CMK (cell line): ENCODE results near the gene TRAPPC10.

ENCODE experiments used
- DNase-seq: peaks from one replicate; pipeline ENCODE4 v3.0.0-alpha.2; 2010; ENCODE audit warnings: low read depth

Gene TRAPPC10

DNA sequence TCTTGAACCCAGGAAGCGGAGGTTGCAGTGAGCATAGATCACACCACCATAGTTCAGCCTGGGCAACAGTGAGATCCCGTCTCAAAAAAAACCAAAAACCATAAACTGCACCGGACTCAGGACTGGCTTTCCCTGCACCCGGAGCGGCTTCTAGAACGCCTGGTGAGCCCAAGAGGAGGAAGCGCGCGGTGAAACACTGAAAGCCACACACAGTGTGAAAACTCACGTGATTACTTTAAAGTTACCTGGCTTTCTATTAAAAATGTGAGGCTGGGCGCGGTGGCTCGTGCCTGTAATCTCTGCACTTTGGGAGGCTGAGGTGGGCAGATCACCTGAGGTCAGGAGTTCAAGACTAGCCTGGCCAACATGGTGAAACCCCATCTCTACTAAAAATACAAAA, 7.0 kb upstream of the TRAPPC10 start:
- no peak for DNase-seq

- DNase-seq: no peak
Measured at GRCh38 chr21:44005593-44005992, 6.5 kb upstream of the TRAPPC10 start.

DNA sequence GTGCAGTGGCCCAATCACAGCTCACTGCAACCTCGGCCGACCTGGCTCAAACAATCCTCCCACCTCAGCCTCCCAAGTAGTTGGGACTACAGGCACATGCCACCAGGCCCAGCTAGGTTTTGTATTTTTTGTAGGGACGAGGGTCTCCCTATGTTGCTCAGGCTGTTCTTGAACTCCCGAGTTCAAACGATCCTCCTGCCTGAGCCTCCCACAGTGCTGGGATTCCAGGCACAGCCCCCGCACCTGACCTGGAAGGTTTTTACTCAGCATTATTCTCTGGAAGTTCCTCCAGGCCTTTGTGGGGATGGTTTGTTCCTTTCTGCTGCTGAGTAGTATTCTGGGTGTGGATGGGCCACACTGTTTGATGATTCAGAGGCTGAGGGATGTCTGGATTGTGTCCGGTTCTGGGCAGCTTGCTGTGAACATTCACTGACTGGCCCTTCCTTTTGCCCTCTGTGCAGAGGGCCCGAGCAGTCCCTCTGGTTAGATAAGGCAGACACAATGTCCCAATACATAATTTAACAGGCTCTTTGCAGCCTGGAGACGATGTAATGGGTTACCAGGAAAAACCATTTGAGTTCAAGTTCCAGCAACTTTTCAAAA, 6.0 kb upstream of the TRAPPC10 start:
- DNase-seq: no peak

GRCh38 chr21:44006656-44007055, 5.5 kb upstream of the TRAPPC10 start:
- DNase-seq: no peak

DNA sequence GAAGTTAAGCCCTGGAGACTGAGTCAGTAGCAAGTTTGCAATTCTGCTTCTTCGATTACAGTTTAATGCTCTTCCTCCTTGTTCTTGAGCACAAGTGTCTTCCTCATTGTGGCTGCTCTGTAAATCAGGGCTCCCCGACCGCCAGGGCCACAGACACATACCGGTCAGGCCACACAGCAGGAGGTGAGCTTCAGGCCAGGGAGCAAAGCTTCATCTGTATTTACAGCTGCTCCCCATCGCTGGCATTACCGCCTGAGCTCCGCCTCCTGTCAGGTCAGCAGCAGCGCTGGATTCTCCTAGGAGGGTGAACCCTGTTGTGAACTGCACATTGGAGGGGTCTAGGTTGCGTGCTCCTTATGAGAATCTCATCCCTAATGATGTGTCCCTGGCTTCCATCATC, 1.7 kb upstream of the TRAPPC10 start:
- DNase-seq: no peak

- DNase-seq: no peak
Measured at GRCh38 chr21:44011123-44011522, 986 bp upstream of the TRAPPC10 start.

GRCh38 chr21:44012474-44013379, 618 bp downstream of the TRAPPC10 start:
- peak; percentile 90 for DNase-seq

- DNase-seq: no peak
Measured at GRCh38 chr21:44013380-44014088, 1.4 kb downstream of the TRAPPC10 start.

DNA sequence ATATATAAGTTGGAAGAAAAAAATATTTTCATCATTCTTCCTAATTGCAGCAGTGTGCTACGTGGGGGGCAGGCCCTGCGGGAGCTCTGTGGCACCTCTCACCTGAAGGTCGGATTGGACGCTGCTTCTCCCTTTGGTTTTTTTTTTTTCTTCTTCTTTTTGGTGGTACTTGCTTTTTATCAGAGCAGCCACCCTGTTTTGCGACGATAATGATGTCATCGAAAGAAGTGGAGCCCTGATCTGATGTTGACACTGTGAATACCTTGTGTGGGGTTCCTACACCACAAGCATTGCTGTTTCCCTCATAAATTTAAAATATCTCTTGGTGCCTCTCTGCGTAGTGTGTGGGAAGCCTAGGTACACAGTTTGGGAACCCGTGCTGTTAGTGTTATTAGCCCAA, 5.5 kb downstream of the TRAPPC10 start:
- no peak for DNase-seq

DNA sequence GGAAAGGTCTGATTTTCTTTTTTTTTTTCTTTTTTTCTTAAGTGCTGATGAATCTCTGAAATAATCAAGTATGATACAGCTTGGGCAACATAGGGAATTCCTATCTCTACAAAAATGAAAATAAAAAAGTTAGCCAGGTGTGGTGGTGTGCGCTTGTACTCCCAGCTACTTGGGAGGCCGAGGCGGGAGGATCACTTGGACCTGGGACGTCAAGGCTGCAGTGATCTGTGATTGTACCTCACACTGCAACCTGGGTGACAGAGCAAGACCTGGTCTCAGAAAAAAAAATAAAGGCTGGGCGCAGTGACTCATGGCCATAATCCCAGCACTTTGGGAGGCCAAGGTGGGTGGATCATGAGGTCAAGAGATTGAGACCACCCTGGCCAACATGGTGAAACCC, 6.0 kb downstream of the TRAPPC10 start:
- no peak for DNase-seq

GRCh38 chr21:44018813-44019567, 6.9 kb downstream of the TRAPPC10 start:
- no peak for DNase-seq

GRCh38 chr21:44019568-44019958, 7.5 kb downstream of the TRAPPC10 start:
- no peak for DNase-seq

GRCh38 chr21:44020551-44020950, 8.4 kb downstream of the TRAPPC10 start:
- DNase-seq: no peak

GRCh38 chr21:44021064-44021463, 9.0 kb downstream of the TRAPPC10 start:
- DNase-seq: no peak

DNA sequence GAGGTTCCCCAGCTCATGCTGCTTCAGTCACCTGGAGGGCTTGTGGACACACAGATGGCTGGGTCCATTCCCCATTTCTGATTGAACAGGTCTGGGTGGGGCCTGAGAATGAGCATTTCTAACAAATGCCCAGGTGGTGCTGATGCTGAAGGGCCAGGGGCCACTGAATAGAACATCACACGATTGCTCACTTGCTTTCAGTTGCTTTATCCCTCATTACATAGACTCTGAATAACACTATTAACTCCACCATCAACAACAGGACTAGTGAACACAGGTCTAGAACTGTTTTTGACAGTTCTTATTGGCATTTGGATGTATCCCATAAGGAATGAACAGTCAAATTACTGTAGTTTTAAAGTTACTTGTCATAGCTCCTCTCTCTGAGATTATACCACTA, 12.1 kb downstream of the TRAPPC10 start:
- DNase-seq: no peak

- no peak for DNase-seq
Measured at GRCh38 chr21:44024887-44025353, 12.8 kb downstream of the TRAPPC10 start.

- DNase-seq: no peak
Measured at GRCh38 chr21:44027607-44028286, 15.6 kb downstream of the TRAPPC10 start.

DNA sequence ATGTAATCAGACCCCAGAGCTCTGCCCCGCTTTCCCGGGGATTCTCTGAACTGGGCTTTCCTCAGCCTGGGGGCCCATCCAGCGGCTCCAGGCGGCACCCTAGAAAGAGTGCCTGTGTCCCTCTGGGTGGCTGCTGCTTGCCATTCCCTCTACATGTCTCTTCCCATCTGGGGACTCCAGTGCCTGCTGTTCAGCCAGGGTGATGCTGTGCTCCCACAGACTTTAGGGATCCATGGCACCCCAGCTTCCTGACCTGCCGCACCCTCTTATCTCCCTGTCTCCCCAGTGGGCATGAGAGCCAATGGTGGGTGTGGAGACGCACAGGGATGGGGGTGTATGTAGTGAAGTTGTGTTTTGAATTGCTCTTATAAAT, 16.2 kb downstream of the TRAPPC10 start:
- DNase-seq: no peak

DNA sequence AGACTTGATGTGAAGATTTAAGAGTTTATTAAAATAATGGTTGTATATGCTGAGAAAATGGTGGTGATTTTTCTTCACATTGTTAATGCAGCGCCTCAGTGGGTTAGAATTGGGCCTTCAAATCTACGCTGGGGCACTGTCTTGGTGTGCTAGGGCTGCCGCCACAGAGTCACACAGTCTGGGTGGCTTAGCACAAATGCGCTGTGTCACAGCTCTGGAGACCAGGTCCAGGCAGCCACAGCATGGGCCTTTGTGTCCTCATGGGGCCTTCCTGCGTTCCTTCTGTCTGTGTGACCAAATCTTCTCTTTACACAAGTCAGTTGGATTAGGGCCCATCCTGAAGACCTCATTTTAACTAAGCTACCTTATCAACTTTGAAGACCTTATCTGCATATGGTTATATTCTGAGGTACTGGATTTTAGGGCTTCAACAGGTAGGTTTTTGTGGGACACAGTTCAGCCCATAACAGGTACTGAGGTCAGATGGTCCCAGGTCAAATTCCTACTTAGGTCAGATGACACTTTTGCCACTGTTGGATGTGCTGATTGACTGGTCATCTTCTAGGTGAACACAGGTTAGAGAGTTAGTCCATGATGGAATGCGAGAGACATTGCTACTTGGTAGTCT, 17.5 kb downstream of the TRAPPC10 start:
- no peak for DNase-seq

GRCh38 chr21:44035244-44035643, 23.1 kb downstream of the TRAPPC10 start:
- DNase-seq: no peak

- no peak for DNase-seq
Measured at GRCh38 chr21:44038063-44038462, 26.0 kb downstream of the TRAPPC10 start.
